NCI-H2171 treated with DMSO at 0.1 percent for 48 hours (cell line): Measurements from ENCODE around the gene GP5.

Experiments used
- DNase-seq: peaks from one replicate; lab custom pipeline; 2025; lab: John Stamatoyannopoulos, UW

Gene GP5

DNA sequence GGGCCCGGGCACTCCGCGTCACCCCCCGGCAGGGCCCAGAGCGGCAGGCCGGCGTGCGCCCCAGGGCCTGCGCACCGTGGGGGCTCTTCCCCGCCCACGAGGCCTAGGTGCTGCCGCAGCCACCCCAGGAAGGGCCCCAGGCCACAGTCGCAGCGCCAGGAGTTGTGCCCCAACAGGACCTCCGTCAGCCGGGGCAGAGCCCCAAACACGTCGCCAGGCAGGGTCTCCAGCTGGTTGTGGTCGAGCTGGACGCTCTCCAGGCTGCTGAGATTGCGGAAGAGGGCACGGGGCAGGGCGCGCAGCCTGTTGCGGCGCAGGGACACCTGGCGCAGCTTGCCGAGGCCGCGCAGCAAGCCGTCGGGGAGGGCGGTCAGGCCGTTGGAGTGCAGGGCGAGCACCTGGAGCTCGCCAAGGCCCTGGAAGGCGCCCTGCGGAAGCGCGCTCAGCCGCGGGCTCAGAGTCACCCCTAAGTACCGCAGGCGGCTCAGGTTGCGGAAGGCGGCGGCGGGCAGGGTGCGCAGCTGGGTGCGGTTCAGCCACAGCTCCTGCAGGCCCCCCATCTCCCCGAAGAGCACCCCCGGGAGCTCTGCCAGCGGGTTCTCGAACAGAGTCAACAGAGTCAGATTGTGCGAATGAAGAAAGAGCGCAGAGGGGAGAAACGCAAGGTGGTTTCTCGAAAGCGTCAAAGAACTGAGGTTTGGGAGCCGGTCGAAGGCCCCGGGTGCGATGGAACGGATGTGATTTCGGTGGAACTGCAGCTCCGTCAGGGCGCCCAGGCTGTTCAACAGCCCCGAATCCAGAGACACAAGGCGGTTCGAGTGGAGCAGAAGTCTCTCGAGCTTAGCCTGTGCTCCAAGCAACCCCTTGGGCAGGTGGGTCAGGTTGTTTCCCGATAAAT, 2.0 kb downstream of the GP5 start:
- no peak for DNase-seq

DNA sequence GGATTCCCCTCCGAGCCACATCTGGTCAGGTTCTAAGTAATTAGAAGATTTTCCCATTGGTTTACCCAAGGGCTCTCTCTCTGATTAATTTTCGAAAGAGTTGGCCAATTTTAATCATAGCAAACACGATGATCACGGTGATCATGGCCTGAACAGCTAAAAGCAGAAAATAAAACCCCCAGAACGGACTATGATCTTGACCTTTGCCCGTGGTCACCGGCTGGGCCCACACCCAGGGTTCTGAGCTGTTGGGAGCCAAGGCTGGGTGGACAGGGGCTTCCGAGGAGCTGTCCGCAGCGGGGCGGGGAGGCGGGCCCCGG, 2.6 kb downstream of the GP5 start:
- DNase-seq: no peak

DNA sequence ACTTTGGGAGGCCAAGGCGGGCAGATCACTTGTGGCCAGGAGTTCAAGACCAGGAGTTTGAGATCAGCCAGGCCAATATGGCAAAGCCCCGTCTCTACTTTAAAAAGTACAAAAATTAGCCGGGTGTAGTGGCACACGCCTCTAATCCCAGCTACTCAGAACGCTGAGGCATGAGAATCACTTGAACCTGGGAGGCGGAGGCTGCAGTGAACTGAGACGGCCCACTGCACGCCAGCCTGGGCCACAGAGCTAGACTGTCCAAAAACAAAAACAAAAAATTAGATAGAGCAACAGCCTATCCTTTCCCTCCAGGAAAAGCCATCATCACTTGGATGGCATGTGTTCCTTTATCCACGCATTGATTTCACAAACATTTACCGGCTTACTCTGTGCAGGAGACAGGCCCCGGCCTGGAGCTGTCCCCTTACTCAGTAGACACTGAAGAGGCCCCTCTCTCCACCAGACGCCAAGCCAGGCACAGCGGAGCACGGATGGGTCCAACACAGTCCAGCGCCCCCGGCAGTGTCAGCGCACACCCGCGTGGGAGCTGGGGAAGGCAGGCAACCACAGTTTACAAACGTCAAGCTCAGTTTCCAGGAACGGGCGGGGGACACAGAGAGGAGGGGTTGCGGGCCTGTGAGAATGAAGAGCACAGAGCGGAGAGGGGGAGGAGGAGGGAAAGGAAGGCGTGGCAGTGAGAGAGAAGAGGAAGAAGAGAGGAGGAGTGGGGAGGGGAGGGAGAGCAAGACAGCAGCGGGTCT, 3.1 kb downstream of the GP5 start:
- DNase-seq: no peak

DNA sequence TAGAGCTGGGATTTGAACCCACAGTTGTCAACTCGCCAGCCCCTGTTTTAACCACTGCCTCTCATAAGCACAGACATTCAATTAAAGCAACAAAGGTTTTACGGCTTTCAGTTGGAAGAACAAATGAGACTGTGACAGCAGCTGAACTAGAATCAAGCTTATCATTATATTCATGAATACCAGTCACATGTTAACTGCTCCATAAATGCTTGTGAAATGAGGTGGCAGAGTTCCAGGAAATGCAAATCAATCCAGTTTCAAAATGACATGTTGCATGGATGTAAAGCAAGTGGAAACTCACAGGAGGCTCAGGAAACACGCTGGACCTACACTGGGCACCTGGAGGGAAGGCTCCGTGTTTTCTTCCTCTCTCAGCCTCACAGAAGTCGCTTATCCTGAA, 3.9 kb downstream of the GP5 start:
- DNase-seq: peak; percentile 36

DNA sequence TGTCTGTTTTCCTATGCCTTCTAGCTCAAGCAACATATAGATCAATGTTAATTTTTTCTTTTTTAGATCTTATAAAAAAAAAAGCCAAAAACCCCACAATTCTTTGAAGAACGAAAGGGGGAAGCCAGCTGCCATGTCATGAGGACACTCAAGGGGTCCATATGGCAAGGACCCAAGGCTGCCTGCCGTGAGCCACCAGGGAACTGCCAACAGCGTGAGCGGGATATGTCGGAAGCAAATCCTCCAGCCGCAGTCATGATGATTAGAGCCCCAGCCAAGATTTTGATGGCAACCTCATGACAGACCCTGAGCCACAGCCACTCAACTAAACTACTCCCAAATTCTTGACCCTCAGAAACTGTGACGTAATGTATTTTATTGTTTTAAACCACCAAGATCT, 6.5 kb downstream of the GP5 start:
- DNase-seq: no peak

DNA sequence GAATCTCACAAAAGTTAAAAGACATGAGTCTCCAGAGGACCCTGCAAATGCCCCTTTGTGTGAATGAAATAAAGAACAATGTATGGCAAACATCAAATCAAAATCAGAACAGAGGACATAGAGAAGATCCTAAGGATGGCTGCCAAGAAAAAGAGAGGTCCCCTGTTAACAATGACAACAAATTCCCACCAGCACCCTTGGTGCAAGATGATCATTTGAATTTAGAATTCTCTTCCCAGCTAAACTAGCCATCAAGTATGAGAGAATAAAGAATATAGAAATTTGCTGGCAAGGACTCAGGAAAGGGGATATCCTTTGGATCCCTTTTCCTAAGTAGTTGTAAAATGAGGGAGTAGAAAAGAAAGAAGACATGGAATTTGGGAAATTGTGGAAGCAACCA, 8.2 kb downstream of the GP5 start:
- DNase-seq: no peak

DNA sequence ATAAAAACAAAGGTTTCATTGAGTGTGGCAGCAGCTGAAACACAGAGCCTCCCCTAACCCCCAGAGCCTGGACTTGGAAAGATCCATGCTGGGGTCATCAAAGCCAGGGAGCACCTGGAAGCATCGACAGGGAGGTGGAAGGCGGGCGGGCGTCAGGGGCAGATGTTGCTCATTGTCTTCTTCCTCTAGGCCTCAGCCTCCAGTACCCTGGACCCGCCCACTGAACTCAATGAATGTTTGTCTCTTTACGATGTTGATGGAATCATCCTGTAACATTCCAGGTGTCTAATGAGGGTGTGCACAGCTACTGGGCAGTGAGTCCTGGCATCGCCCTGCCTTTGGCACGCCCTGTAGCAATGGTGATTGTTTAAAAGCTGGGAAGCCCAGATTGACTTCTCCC, 9.8 kb downstream of the GP5 start:
- no peak for DNase-seq

DNA sequence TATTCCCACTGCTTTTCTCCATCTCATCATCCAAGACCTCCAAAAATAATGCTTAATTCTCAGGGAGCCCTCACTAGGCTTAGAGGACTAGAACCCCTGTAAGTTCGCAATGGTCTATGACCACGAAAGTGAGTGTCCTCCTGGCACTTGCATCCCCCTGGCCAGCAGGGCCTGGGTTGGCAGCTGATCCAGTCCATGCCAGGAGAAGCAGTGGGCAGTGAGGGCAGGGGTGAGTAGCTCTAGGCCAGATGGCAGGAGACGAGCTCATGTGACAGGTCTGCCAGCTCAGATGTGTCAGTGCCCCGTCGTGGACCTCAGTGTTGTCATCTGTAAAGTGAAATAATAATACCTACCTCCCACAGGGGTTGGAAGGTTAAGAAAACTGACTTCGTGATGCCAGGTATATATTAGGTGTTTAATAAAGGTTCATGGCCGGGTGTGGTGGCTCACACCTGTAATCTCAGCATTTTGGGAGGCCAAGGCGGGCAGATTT, 11.1 kb downstream of the GP5 start:
- DNase-seq: no peak

DNA sequence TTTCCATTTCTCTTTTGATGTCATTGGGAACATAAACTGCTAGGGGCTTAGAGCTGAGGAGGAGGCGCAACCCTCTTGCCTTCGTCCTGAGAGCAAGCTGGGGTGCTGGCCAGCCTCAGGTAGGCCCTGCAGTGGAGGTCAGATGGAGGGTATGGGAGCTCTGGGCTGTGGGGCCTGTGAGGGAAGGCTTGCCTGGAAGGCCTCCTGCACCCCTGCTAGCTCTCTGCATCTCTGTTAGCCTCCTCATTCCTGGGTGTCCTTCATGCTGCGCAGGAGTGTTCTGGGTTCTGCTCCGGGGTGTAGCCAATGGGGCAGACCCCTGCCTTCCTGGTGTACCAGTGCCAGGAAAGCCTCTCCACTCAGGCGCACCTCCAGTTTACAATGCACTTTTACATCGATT, 11.8 kb downstream of the GP5 start:
- no peak for DNase-seq

DNA sequence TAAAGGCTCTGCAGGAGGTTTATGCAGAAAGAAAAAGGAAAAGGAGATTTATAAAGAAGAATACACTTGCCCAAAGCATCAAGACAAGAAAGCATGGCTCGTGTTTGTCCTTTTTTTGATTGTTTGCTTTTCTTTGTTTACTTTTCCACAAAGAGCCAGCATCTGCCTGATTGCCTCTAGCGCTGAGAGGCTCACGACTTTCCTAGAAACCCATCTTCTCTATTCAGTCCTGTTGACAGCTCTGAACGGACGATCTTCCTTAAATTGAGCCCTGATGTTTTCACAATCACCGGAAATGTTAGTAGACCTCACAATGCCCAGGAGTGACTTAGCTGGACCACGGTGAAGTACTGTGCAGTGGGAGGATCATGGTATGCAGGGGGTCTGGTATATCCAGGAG, 12.4 kb downstream of the GP5 start:
- no peak for DNase-seq

DNA sequence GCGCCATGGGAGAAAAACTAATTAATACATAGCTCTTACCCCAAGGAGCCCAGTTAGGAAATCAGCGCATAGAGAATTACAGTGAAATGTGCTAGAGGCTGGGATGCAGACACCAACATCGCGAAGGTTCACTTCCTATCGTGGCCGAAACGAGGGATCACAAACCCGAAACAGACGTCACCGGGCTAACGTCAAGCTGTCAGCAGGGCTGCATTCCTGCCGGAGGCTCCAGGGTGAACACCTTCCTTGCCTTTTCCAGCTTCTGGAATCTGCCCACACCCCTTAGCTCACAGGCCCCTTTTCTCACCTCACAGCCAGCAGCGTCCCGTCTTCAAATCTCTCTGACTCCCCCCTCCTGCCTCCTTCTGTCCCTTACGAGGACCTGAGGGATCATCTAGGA, 13.0 kb downstream of the GP5 start:
- no peak for DNase-seq

DNA sequence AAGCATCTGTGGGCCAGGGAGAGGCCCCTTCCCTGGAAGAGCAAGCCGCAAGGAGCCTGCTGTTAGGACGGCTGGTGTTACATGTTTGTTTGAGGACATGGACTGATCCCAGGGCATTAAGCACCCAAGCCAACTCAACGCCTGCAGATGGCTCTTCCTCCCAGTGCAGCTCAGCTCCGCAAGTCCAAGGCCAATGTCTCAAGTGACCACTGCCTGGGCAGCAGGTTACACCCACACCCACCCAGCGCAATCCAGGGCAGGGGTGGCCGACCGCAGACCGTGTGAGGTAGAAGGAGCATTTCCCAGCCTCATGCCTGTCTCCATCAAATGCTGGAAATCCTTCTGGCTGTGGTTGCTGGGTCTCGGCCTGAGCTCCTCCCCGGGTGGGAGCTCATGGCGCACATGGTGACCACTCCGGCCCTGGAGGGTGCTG, 14.5 kb downstream of the GP5 start:
- DNase-seq: no peak

DNA sequence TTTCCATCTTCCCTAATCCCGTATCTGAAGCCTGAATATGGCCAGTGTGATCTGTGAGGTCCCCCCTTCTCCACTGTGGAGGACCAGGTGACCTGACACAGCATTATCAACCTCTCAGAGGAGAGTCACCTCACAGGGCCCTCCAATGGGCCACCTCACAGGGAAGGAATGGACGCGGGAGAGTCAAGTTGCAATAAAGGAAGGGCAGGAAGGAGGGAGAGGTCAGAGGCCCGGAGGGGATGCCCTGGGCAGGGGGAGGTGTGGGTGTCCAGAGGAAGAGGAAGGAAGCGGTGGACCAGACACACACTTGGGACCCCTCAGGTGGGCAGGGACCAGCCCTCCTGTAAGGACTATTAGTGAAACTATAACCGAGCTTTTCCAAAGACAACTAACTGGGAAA, 14.9 kb downstream of the GP5 start:
- DNase-seq: no peak

DNA sequence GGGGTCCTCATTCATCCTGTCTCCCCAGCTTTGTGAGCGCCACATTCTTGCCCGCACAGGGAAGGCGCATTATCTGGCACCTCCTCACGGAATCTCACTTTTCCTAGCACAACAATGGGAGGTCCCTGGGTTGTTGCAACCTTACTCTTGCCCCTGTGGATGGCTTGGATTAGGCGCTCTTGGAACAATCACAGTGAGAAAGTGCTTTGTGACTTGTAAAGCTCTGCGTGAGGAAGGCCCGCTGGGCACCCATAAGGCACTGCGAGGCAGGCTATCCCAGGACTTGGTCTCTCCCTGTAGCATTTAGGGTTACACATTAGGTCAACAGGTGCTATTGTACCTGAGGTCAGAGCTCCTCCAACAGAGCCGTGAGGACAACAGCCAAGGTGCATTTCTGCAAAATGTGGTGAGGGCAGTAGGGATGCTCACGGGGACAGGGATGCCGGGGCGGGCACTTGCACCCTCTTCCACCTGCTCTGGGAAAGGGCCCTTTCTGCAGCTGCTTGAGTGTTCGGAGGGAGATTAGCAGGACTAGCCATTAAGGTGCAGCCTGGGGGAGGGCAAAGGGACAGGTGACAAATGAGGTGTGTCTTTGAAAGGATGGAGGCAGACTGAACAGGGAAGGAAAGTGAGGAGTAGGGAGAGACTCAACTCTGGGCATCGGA, 15.7 kb downstream of the GP5 start:
- DNase-seq: no peak

DNA sequence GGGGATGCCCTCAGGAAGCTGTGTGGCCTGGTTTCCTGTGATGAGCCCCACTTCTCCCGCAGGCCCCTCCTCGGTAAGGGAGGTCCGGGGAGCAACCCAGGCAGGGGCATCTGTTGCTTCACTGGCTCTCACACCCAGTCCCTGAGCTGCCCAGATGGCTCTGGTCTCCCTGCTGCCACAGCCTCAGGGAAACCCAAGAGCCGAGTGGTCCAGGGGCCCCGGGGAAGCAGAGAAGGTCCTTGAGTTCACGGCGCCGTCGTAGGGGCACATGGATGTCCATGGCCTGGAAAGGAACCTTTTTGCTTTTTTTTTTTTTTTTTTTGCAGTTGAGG, 16.2 kb downstream of the GP5 start:
- no peak for DNase-seq

DNA sequence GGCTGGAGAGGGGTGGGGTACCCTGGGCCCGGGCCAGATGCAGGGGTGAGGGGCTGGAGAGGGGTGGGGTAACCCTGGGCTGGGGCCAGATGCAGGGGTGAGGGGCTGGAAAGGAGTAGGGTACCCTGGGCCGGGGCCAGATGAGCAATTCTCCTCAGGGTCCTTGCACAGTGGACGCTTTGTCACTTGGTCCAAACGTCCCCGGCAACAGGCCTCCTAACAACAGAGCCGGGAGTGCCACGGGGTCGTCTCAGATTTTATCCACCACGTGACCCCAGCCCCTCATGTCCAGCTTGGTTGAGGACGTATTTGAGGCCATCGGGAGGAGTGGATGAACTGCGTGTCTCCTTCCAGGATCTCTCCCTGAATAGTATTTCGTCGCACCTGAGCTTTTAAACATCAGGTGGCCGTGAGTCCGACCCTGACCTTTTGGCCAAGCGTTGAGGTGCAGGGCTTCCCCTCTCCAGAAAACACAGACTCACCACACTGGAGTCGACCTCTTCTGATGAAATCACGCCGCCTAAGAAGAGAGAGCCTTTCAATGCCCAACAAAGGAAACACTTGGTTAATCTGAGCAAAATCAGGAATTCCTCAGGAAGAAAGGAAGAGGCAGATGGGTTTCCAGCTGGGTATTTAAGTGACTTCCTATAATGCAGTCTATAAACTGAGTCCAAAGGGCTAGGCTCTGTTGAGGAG, 16.7 kb downstream of the GP5 start:
- DNase-seq: no peak

DNA sequence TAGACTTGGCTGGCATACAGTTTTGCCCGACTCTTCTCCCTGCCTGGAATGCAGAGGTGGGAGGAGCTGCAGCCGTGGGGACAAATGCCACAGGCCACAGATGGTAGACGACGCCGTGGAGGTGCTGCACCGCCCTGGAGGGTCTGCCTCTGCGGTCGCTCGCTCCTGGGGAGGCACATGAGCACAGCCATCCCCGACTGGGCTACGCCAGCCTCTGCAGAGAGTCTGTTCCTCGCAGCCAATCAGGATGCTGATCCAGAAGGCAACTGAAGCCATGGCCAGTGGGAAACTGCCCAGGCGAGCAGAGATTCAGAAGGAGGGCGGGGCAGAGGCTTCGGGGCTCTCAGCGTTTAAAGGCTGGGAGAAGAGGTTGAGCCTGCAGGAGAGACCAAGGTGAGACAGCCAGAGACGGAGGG, 17.6 kb downstream of the GP5 start:
- DNase-seq: no peak

DNA sequence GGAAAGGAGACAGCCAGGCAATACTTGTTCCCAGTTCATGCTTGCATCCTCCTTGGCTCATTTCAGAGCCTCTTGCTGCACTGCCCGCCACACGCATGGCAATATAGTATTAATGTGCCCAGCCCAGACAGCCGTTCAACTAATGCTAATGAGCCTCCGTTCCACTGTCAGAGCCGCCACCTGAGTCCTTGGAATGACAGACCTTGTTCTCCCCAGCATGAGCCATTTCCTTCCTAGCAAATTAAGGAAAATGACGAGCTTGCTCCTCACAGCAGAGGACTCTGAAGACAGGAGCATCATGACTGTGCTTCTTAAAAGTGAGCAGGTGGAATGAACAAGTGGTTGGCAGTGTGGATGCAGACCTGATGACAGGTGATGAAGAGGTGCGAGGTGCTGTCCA, 18.7 kb downstream of the GP5 start:
- no peak for DNase-seq

DNA sequence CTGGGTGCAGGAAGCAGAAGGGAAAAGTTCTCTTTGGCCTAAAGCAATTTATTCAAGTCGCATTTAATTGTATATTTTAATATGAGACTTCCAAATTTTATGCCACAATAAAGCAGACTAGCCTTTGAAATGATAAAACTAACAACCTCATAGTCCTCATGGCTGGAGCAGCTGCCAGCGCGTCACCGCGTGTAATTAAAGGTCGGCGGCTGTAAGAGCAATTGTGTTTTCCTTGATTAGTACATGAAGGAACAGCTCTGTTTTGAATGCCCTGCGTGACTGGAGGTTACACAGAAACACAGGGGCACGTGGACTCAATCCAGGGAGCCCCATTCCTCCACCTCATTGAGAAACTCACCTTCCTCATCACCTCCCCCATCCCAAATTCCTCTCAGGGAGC, 19.4 kb downstream of the GP5 start:
- no peak for DNase-seq

DNA sequence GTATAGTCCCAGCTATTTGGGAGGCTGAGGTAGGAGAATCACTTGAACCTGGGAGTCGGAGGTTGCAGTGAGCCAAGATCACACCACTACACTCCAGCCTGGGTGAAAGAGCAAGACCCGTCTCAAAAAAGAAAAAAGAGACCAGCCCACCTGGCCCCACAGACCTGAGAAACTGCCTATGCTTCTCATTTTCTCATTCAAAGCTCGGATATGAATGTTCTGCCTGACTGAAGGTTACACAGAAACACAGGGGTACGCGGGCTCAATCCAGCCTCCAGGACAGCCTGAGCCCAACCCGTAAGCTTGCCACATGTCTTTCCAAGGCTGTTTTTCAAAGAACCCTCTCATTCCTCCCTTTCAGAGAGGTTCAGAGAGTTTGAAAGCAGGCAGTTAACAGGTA, 19.8 kb downstream of the GP5 start:
- DNase-seq: no peak

DNA sequence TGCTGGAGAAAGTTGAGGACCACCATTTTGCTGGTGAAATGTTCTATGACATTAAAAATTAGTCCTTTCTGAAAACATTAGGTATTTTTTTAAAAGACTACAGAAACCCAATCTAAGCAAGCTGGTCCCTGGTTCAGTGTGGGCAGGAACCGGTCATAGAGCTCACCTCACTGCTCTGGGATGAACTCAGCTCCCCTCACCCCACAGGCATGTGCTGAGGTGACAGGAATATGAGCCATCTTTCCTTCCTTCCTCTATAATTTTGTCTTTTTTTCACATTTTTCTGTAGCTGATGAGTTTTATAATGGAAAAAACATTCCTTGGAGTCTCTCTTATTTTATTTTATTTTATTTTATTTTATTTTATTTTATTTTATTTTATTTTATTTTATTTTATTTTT, 21.4 kb downstream of the GP5 start:
- no peak for DNase-seq

DNA sequence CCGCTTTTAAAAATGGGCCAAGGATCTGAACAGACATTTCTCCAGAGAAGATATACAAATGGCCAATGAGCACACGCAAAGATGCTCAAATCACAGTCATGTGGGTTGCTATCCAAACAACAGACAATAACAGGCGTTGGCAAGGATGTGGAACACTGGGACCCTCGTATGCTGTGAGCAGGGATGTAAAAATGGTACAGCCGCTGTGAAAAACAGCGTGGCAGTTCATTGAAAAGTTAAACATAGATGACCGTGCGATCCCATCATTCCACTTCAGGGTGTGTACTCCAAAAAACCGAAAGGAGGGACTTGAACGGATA, 22.9 kb downstream of the GP5 start:
- no peak for DNase-seq
